Cortex of kidney (tissue), 1 donor: ENCODE measurements around the gene VPS37B.
"Not testable (repeated sequence)": the region's sequence is repeated elsewhere in the genome, so short reads cannot be mapped to it uniquely, and the experiment has no call there.

Experiments
- DNase-seq: peaks from one replicate; lab custom pipeline; 2025; lab: John Stamatoyannopoulos, UW

The VPS37B gene

GRCh38 chr12:122882908-122883558, 12.9 kb downstream of the VPS37B start:
- DNase-seq = no peak

GRCh38 chr12:122880668-122881067, 15.3 kb downstream of the VPS37B start:
- no peak for DNase-seq

- DNase-seq = no peak
These were observed 15.7 kb downstream of the VPS37B start for GRCh38 chr12:122880155-122880667.

- no peak for DNase-seq
These were observed 16.9 kb downstream of the VPS37B start for GRCh38 chr12:122878780-122879612.

- no peak for DNase-seq
These were observed 19.2 kb downstream of the VPS37B start for GRCh38 chr12:122876731-122877130.

- DNase-seq = not testable (repeated sequence)
These were observed 19.6 kb downstream of the VPS37B start for GRCh38 chr12:122876281-122876680.

- no peak for DNase-seq
These were observed 20.2 kb downstream of the VPS37B start for GRCh38 chr12:122875590-122876220.

- DNase-seq = no peak
These were observed 21.8 kb downstream of the VPS37B start for GRCh38 chr12:122874081-122874480.

GRCh38 chr12:122873540-122873939, 22.4 kb downstream of the VPS37B start:
- DNase-seq = no peak

GRCh38 chr12:122872815-122873361, 23.0 kb downstream of the VPS37B start:
- DNase-seq = no peak

- no peak for DNase-seq
These were observed 23.8 kb downstream of the VPS37B start for GRCh38 chr12:122871851-122872780.

- no peak for DNase-seq
These were observed 24.9 kb downstream of the VPS37B start for GRCh38 chr12:122870867-122871664.

- DNase-seq = no peak
These were observed 25.6 kb downstream of the VPS37B start for GRCh38 chr12:122870163-122870842.

- no peak for DNase-seq
These were observed 26.5 kb downstream of the VPS37B start for GRCh38 chr12:122869207-122869973.

GRCh38 chr12:122868471-122869177, 27.3 kb downstream of the VPS37B start:
- no peak for DNase-seq

GRCh38 chr12:122867691-122868461, 28.0 kb downstream of the VPS37B start:
- no peak for DNase-seq

GRCh38 chr12:122866950-122867607, 28.8 kb downstream of the VPS37B start:
- no peak for DNase-seq
